Activated naive CD8-positive, alpha-beta T cell treated with anti-CD3 and anti-CD28 coated beads for 36 hours (primary cell): ENCODE measurements around the gene STEAP1B. TPM values are rescaled to one million over a fixed set of nuclear protein-coding genes. Genes with fewer than 3 reads are reported as not detected.
"Not testable (repeated sequence)": the region's sequence is repeated elsewhere in the genome, so short reads cannot be mapped to it uniquely, and the experiment has no call there.

Source experiments
- DNase-seq: peaks from one replicate; pipeline ENCODE4 v3.0.0; 2021
- H3K27ac Mint-ChIP-seq: one replicate; pipeline ENCODE4 v1.8.0; 2022; ENCODE audit warnings: mild to moderate bottlenecking, moderate library complexity, mixed read lengths
- H3K27me3 Mint-ChIP-seq: one replicate; pipeline ENCODE4 v1.8.0; 2022; ENCODE audit warnings: mild to moderate bottlenecking, mixed read lengths
- H3K36me3 Mint-ChIP-seq: one replicate; pipeline ENCODE4 v1.8.0; 2021; ENCODE audit warnings: mild to moderate bottlenecking, mixed read lengths
- H3K4me1 Mint-ChIP-seq: one replicate; pipeline ENCODE4 v1.8.0; 2021; ENCODE audit warnings: mixed read lengths
- H3K4me3 Mint-ChIP-seq: one replicate; pipeline ENCODE4 v1.8.0; 2022; ENCODE audit warnings: mild to moderate bottlenecking, moderate library complexity, mixed read lengths
- H3K9me3 Mint-ChIP-seq: one replicate; pipeline ENCODE4 v1.8.0; 2022; ENCODE audit warnings: mixed read lengths
- total RNA-seq, 2 experiments: library from RNA; stranded (reverse); gene quantifications; one replicate each; pipeline ENCODE4 v1.2.3, GENCODE V29; 2021

Gene STEAP1B
- total RNA-seq, 2 experiments from 2014 or later, result 0.18 TPM; not detected in 1

DNA sequence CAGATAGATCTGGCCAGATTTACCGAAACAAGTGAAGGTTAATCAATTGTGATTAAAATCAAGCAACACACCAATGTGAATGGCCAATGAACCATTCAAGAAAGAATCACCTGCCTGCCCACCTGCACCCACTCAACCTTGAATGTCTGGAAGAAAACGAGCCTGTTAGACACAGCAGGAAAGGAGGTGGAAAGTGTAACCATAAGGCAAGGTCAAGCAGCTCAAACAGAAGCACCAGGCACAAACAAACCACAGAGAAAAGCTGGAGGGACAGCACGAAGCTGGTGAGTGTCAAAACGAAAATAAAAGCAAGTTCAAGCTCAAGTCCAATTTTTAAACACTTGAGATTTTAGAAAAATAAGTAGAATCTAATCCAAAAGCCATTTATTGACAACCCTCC lies 64.9 kb downstream of the STEAP1B start:
- no peaks in the 10 kb centered on the region for H3K36me3 Mint-ChIP-seq
- DNase-seq, result no peak
- no peak overlapping the region for H3K27ac Mint-ChIP-seq
- no peak overlapping the region for H3K4me3 Mint-ChIP-seq
- H3K9me3 Mint-ChIP-seq, result no peaks in the 10 kb centered on the region
- peaks cover 12% of the 10 kb centered on the region for H3K27me3 Mint-ChIP-seq
- H3K4me1 Mint-ChIP-seq, result no peaks in the 10 kb centered on the region

DNA sequence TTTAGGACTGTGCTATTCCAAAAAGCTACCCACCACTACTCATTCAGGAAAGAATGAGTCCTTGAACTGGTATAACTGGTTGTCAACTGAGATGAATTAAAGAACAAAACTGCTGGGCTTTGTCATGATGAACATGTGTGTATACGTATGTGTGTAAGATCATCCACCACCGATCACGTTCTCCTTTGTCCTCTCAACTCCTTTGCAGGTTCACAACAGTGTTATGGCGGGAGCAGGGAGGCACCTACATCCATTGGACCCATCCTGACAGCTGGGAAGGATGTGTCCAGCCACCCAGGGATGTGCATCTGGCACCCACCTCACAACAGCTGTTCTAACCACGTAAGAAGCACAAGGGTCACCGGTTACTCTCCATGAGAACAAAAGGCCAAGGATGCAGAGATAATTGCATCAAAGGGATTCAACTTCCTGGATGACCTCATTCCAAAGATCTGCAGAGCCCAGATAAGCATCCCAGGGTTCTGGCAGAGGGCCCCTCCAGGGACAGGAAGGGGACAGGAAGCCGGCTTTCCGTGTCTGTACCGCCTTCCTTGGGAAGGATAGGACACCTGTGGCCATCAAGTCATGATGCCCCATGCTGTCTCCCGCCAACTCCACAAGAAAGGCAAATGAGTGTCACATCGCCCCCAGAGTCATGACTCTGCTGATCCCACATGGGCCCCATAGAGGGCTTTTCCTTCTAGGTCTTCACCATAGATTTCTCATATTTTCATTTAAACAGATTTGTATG lies 66.1 kb downstream of the STEAP1B start:
- Mint-ChIP-seq H3K9me3 (no peaks in the 10 kb centered on the region), H3K27ac (no peak overlapping the region)

DNA sequence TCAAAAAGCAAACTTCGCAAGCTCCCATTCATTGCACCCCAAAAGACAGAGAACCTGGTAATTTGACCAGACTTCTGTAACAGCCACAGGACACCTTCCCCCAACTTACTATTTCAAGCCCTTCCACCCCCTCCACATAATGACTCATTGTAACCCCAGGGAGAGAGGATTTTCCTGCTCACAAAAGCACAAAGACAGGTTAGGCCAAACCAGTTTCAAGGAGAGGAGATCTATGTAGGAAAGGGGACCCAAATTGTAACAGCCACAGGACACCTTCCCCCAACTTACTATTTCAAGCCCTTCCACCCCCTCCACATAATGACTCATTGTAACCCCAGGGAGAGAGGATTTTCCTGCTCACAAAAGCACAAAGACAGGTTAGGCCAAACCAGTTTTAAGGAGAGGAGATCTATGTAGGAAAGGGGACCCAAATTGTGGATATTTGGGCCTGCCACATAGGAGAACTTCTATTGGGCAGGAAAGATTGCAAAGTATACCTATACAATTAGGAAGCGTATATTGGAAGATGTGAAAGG lies 66.8 kb downstream of the STEAP1B start:
- DNase-seq, H3K4me3 Mint-ChIP-seq, H3K4me1 Mint-ChIP-seq, H3K9me3 Mint-ChIP-seq, H3K27ac Mint-ChIP-seq, H3K36me3 Mint-ChIP-seq: not testable (repeated sequence)
- peaks cover 11% of the 10 kb centered on the region for H3K27me3 Mint-ChIP-seq

More for the DNA sequence above, 66.1 kb downstream of the STEAP1B start:
- H3K4me1 Mint-ChIP-seq, result no peaks in the 10 kb centered on the region
- DNase-seq, result no peak
- peaks cover 12% of the 10 kb centered on the region for H3K27me3 Mint-ChIP-seq
- H3K36me3 Mint-ChIP-seq, result no peaks in the 10 kb centered on the region
- H3K4me3 Mint-ChIP-seq, result no peak overlapping the region

DNA sequence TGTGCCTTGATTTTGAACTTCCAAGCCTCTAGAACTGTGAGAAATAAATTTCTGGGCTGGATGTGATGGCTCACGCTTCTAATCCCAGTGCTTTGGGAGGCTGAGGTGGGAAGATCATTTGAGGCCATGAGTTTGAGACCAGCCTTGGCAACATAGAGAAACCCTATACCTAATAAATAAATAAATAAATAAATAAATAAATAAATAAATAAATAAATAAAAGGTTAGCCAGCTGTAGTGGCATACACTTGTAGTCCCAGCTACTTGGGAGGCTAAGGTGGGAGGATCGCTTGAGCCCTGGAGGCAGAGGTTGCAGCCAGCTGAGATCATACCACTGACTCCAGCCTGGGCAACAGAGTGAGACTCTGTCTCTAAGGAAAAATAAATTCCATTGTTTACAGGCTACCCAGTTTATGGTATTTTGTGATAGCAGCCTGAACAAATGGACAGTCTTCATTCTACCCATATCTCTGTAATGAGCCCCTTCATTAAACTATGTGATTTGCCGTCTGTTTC lies 67.7 kb downstream of the STEAP1B start:
- no peaks in the 10 kb centered on the region for H3K4me1 Mint-ChIP-seq
- no peak overlapping the region for H3K4me3 Mint-ChIP-seq
- peaks cover 5% of the 10 kb centered on the region for H3K27me3 Mint-ChIP-seq
- no peaks in the 10 kb centered on the region for H3K9me3 Mint-ChIP-seq
- H3K27ac Mint-ChIP-seq, result no peak overlapping the region
- no peak for DNase-seq
- no peaks in the 10 kb centered on the region for H3K36me3 Mint-ChIP-seq

DNA sequence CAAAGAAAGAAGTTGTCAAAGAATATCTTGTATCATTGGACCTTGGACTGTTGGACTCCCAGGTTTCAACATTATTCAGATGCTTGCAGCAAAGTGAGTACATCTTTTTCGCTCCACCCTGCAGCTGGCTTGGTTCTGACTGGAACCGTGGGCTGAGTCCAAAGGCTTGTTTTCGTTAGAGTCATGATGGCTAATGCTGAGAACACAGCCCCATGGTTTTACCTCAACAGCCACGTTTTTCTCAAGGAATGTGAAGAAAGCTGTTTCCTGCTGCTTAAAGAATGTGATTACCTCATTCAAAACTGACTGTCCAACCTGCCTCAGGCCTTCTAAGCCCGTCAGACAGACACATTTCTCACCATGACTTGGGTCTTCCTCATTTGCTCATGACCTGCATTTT lies 69.5 kb downstream of the STEAP1B start:
- DNase-seq, result no peak
- Mint-ChIP-seq H3K36me3 (no peaks in the 10 kb centered on the region), H3K27me3 (no peaks in the 10 kb centered on the region), H3K9me3 (no peaks in the 10 kb centered on the region), H3K4me1 (no peaks in the 10 kb centered on the region), H3K4me3 (no peak overlapping the region), H3K27ac (no peak overlapping the region)

GRCh38 chr7:22429386-22429785 lies 70.6 kb downstream of the STEAP1B start:
- Mint-ChIP-seq H3K27ac (no peak overlapping the region), H3K4me3 (no peak overlapping the region), H3K27me3 (no peaks in the 10 kb centered on the region), H3K9me3 (no peaks in the 10 kb centered on the region), H3K4me1 (no peaks in the 10 kb centered on the region), H3K36me3 (no peaks in the 10 kb centered on the region)
- no peak for DNase-seq

- no peaks in the 10 kb centered on the region for H3K27me3 Mint-ChIP-seq
- H3K9me3 Mint-ChIP-seq, result no peaks in the 10 kb centered on the region
- H3K27ac Mint-ChIP-seq, result no peak overlapping the region
- no peak overlapping the region for H3K4me3 Mint-ChIP-seq
- H3K36me3 Mint-ChIP-seq, result no peaks in the 10 kb centered on the region
- DNase-seq, result no peak
- H3K4me1 Mint-ChIP-seq, result no peaks in the 10 kb centered on the region
Observed at GRCh38 chr7:22427855-22428254, 72.1 kb downstream of the STEAP1B start.

- H3K4me3 Mint-ChIP-seq, result no peak overlapping the region
- H3K9me3 Mint-ChIP-seq, result no peaks in the 10 kb centered on the region
- no peak overlapping the region for H3K27ac Mint-ChIP-seq
- DNase-seq, result no peak
- no peaks in the 10 kb centered on the region for H3K27me3 Mint-ChIP-seq
- no peaks in the 10 kb centered on the region for H3K36me3 Mint-ChIP-seq
- no peaks in the 10 kb centered on the region for H3K4me1 Mint-ChIP-seq
Observed at GRCh38 chr7:22427104-22427503, 72.9 kb downstream of the STEAP1B start.

GRCh38 chr7:22426463-22427094 lies 73.4 kb downstream of the STEAP1B start:
- H3K9me3 Mint-ChIP-seq, result no peaks in the 10 kb centered on the region
- no peaks in the 10 kb centered on the region for H3K27me3 Mint-ChIP-seq
- H3K4me3 Mint-ChIP-seq, result no peak overlapping the region
- H3K36me3 Mint-ChIP-seq, result no peaks in the 10 kb centered on the region
- H3K27ac Mint-ChIP-seq, result no peak overlapping the region
- H3K4me1 Mint-ChIP-seq, result no peaks in the 10 kb centered on the region
- DNase-seq, result no peak

DNA sequence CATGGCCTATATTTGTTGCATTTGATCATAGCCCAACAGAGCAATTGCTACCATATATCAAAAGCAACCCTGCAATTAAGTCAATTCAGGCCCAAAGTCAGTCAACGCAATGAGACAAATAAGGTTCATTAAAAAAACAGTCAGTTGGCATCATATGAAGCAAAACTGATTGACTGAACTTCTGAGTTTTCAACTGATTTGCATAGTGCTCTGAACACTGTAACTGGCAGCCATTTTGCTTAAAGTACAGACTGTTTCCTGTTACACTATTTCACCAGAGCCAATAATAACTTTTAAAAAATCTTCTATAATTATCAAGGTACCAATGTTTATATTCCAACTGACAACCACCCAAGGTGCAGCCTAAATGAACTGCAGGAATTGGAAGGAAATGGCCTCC lies 74.6 kb downstream of the STEAP1B start:
- Mint-ChIP-seq H3K4me3 (no peak overlapping the region), H3K4me1 (no peaks in the 10 kb centered on the region), H3K36me3 (no peaks in the 10 kb centered on the region), H3K27ac (no peak overlapping the region), H3K9me3 (no peaks in the 10 kb centered on the region), H3K27me3 (no peaks in the 10 kb centered on the region)
- no peak for DNase-seq

GRCh38 chr7:22422831-22423615 lies 77.0 kb downstream of the STEAP1B start:
- Mint-ChIP-seq H3K27me3 (no peaks in the 10 kb centered on the region), H3K27ac (no peak overlapping the region), H3K4me3 (no peak overlapping the region), H3K9me3 (no peaks in the 10 kb centered on the region), H3K36me3 (no peaks in the 10 kb centered on the region), H3K4me1 (no peaks in the 10 kb centered on the region)
- no peak for DNase-seq

GRCh38 chr7:22420973-22421635 lies 78.9 kb downstream of the STEAP1B start:
- no peak overlapping the region for H3K4me3 Mint-ChIP-seq
- H3K4me1 Mint-ChIP-seq, result no peaks in the 10 kb centered on the region
- DNase-seq, result no peak
- no peaks in the 10 kb centered on the region for H3K9me3 Mint-ChIP-seq
- no peaks in the 10 kb centered on the region for H3K36me3 Mint-ChIP-seq
- no peaks in the 10 kb centered on the region for H3K27me3 Mint-ChIP-seq
- H3K27ac Mint-ChIP-seq, result no peak overlapping the region

- Mint-ChIP-seq H3K27me3 (no peaks in the 10 kb centered on the region), H3K4me1 (no peaks in the 10 kb centered on the region), H3K4me3 (no peak overlapping the region), H3K27ac (no peak overlapping the region), H3K9me3 (no peaks in the 10 kb centered on the region), H3K36me3 (no peaks in the 10 kb centered on the region)
- DNase-seq, result no peak
Observed at GRCh38 chr7:22420008-22420407, 80.0 kb downstream of the STEAP1B start.

- no peak for DNase-seq
- H3K27me3 Mint-ChIP-seq, result peaks cover under 1% of the 10 kb centered on the region
- H3K27ac Mint-ChIP-seq, result no peak overlapping the region
- no peaks in the 10 kb centered on the region for H3K36me3 Mint-ChIP-seq
- H3K9me3 Mint-ChIP-seq, result no peaks in the 10 kb centered on the region
- H3K4me1 Mint-ChIP-seq, result no peaks in the 10 kb centered on the region
- H3K4me3 Mint-ChIP-seq, result no peak overlapping the region
Observed at GRCh38 chr7:22419488-22419887, 80.5 kb downstream of the STEAP1B start.
